Stimulated activated naive CD4-positive, alpha-beta T cell treated with Interleukin-2 at 50 U/mL for 16 hours (primary cell): ENCODE results near the gene CEP170.

ENCODE experiments used
- DNase-seq: peaks from one replicate; lab custom pipeline; 2025; lab: John Stamatoyannopoulos, UW

Gene CEP170

DNA sequence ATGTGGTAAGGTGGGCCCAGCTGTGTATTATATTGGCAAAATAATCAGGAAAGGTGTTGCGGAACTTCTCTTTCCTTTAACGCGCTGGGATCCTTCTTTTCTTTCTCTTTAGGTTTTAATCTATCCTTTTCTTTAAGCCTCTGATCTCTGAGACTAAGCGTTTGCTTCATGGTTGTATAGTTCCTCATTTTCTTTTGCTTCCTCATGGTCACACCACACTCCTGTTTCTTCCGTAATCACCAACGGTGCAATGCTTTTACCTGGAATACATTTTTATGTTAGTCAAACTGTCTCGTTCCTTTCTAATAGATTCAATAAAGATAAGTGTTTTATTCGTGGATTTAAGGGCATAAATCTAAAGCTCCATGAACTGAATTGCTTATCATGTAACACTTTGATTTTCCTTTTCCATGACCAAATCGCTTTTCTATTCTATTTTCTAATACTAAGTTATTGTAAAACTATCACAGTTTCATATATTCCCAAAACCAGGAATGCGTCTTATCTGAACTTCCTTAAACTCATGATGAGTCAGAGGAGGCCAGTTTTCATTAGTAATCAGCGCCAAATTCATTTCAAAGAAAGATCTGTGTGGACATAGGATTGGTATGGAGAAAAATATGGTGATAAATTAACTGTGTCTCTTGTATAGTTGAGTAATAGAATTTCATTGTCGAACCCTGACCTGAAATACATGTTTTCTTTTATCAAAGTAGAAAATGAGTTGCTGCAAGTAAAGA lies 13.0 kb upstream of the CEP170 start:
- DNase-seq = no peak

DNA sequence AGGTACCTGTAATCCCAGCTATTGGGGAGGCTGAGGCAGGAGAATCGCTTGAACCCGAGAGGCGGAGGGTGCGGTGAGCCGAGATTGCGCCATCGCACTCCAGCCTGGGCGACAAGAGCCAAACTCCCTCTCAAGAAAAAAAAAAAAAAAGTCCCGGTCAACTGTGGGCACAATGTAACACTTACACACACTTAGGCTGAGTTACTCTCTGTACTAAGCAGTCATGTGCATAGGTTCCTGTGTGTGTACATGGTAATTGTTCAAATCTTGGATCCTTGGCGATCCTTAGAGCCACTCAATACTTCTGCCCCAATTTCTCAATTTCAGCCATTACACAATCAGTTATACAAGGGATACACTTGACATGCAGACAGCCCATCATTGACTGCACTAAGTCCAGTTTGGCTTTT lies 12.4 kb upstream of the CEP170 start:
- DNase-seq = no peak

DNA sequence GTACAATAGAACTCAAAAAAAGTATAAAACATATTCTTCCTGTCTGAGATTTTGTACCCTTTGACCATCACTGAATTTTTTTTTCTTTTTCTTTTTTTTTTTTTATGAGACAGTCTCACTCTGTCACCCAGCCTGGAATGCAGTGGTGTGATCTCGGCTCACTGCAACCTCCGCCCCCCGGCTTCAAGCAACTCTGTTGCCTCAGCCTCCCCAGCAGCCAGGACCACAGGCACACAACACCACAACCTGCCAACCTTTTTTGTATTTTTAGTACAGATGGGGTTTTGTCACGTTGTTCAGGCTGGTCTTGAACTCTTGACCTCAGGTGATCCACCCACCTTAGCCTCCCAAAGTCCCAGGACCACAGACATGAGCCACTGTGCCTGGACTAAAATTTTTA lies 11.2 kb upstream of the CEP170 start:
- DNase-seq = no peak

DNA sequence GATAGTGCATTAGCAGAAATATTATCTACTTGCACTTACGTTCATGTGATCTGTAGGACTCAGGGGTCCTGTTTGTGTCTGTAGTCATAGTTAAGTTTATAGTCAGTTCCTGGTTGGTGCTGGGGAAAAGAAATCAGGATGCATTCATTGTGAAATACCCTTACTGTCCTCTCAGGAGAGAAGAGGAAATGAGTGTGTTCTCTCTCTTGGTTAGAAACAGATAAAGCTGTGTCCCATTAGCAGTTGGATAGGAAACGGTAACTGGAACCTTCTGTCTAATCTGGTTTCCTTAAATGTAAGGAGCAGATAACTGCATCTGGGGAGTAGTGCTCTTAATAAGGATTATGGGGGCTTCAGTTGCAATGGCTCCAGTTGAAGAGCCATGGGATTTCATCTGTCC lies 9.6 kb upstream of the CEP170 start:
- no peak for DNase-seq

DNA sequence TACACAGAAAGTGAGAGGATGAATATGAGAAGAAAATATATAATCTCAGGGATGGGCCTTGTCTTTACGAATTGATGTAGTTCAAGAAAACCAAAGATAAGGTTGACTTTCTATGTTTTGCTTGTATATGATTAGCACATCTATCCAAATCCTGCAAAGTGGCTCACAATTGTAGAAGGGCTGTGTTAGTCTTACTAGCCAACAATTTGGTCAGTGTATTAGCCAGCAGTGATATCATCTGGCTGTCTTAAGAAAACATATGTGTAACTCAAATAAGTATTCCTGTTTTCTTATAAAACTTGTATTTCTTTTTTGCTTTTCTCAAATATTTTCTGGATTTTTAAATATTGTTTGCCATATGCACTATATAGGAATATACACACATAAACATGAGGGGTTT lies 6.3 kb upstream of the CEP170 start:
- no peak for DNase-seq

DNA sequence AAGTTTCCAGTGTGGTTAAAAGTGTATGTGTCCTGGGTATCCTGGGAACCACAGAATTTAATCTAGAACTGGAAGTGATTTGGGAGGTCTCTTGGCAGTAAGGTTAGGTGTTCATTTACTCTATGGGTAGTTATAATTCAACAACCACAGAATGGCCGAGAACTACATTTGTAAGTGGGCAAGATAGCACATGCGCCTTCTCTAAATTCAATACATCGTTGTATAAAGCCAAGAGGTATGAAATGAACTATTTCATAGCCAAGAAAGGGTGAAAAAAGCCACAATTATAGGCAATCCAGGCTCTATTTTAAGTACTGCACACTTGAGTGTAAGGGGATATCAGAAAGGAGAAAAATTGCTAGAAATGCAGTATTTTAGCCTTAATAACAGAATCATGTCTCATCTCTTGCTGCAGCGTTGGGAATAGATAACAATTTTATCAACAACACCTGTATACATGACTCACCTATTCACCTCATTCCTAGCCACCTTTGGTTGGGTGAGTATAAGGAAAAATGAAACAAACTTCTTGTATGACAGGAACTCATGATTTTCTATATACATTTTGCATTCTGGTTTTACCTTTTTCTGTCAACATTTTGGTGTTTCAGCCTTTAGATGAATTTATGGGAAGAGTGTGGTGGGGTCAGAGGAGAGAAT lies 5.3 kb upstream of the CEP170 start:
- DNase-seq = no peak

DNA sequence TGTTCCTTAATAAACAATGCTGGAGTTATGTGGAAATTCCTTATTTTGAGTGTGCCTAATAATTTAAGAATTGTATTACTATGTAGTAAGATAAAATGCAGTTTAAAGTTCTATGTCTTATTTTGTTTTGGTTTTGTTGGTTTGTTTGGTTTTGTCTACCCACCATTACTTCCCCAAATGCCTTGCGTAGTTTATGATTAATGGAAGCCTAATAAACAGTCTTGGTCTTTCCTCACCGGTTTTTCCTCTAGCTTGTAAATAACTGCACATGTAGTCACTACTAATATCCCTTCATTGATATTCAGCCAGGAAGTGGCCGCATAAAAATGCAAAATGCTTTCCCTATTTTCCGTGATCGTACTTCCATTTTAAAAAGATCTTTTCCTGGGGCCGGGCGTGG lies 3.6 kb upstream of the CEP170 start:
- DNase-seq = no peak

DNA sequence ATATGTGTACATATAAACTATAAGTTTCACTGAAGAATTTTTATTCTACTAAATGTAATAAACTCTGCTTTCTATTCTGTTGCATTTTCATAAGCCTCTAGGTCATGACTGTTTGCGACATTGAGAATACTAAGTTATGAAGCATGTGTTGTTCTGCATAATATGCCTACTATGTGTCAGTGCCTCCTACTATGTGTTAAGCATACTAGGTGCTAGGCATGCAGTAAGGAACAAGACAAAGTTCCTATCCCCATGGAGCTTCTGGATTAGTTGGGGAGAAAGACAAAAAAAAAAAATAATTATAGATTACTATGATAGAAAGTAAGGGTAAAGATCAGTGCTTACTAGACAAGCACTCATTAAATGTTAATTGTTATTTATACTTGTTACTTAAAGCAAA lies 2.1 kb upstream of the CEP170 start:
- no peak for DNase-seq

DNA sequence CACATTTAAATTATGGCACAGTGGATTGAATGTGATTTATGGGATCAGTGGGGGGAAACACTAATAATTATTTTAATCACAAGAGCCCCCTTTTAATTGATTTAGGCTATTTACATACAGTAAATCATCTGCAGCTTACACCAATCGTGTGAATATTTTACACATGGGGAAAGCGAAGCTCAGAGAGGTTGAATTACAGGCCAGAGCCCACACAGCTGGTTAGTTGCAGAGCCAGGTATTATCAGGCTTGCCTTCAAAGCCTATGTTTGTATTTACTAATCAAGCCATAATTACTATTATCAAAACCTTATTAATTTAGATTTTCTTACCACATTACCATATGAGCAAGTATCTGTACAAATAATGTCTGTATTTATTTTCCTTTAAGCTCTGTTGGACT lies 1.5 kb upstream of the CEP170 start:
- DNase-seq = no peak

DNA sequence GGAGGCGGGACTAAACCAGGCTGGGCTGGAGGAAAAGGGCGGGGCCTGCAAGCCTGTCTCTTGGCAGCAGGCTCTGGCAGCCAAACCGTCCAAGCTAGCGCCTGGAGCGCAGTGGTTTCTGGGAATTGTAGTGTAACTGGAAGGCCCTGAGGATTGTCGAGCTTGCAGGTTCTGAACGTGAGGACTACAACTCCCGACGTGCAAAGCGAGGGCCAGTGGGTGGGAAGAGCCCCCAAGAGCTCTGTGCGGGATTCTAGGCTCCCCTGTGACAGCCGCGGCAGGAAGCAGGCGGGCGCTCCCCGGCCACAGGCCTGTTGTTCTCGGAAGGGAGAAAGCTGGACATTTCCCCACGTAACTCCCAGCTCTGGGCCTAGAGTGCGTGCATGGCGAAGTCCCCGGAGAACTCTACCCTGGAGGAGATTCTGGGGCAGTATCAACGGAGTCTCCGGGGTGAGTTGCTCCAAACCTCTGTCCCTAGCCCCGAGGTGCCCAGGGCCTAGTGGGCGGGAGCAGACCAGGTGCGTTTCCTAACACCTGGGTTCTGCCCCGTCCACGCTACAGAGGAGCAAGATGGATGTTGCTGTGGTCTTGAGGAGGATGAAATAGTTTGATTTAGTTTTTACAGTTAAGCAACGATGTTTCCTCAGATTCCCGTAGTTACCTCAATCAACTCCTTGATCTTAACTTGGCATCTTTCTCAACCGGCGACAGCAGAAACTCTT lies 871 bp upstream of the CEP170 start, which contains the start of gene SDCCAG8:
SDCCAG8 (plus strand) TSS at position 251 of the 722 bp plus-strand sequence; CDS start at position 384, 133 bp downstream.
- peak; percentile 91 for DNase-seq

DNA sequence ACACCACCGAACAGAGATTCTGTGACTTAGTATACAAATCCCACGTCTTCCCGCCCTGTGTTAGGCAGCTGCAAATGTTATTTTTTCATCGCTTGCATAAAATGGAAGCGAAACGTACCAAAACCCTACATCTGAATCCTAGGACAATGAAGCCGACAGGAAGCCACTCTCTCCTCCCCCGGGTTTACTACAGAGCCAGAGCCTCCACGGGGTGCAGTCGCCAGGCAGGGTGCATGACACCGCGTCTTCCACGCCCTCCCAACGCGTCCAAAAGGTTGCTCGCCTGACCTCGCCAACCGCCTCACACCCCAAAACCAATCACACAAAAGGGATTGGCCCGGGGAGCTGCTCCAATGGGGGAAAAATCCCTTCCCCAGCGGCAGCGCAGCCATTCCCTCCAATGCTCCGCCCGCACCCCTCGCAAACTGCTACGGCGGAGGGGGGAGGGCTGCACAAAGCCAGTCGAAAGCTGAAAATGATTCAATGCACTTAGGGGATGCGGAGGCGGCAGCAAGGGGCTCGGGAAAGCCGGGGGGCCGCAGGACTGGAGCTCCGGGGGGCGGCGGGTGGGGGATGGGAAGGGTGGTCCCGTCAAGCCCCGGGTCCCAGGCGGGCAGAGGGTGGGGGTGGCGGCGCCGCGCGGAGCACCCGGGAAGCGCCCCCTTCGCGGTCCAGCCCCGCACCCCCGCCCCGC lies 701 bp downstream of the CEP170 start:
- DNase-seq = peak; percentile 68

DNA sequence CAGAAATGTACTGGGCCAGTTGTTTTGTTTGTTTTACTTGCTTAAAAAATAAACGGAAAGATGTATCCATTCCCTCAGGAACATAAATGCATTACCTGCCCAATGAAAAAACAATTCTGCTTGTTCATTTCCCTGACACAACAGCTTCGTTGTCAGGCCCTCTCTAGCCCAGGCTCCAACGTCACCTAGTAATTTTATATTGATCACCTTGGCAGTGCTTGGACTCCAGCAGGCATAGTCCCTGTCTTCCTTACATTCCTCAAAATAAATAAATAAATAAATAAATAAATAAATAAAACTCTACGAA lies 1.2 kb downstream of the CEP170 start:
- DNase-seq = no peak

DNA sequence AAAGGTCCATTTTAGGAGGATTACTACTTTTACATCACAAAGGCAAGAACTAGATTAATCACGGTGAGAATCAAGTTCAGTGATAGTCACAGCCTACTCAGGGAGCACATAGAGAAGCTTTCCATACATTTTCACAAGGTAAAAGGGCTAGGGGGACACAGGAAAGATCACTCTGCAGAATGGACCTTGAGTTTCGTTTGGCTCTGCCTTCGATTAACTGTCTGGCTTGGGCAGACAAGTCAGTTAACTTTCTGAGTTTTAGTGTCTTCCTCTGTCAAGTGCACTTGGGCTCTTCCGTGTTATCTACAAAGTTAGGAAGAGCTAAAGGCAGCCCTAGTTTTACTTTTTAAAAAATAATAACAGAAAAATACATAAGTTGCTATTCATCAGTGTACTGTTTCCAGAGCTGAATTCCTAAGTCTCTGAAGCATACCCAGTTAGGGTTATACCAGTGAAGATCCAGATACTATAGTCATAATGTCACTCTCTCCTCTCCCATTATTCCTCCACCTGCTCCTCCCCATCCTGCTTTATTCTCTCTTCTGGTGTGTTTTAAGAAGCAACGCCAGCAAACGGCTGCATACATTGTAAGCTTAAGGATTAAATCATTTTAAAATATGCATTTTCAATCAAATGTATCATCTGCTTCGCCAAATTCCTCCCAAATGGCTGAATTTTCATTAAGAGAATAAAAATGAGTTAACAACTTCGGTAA lies 1.7 kb downstream of the CEP170 start:
- no peak for DNase-seq

DNA sequence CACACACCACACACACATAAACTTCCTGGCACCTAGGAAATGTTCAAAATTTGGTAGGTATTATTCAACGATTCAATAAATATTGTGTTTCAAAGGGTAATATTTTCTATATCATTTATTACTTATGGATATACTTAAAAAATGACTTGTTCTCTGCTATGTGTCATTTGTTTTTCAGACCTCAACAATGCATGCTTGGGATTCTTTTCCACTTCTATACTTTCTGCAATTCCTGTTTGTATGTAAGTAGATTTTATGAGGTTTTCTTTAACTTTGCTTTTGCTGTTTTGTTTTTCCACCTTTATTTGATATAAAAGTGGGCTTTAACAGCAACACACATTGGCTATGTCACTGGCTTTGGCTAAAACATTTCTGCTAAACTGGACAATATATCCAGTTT lies 3.5 kb downstream of the CEP170 start:
- no peak for DNase-seq

DNA sequence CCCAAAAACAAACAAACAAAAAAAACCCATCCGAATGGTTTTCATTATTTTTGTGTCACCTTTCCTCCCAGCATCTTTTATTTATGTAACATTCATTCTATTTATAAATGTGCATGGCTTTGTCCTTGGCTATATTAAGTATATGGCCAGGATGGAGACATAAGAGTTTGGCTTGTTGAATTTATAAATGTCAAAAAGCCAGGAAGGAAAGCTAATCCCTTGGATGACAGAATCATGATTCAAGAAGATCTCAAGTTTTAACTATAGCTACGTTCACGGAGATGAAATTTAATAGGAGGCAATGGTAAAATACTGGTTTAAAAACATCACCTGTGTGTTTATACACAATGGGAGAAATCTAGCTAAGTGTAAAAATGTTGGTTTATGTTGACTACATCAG lies 5.0 kb downstream of the CEP170 start:
- DNase-seq = no peak

DNA sequence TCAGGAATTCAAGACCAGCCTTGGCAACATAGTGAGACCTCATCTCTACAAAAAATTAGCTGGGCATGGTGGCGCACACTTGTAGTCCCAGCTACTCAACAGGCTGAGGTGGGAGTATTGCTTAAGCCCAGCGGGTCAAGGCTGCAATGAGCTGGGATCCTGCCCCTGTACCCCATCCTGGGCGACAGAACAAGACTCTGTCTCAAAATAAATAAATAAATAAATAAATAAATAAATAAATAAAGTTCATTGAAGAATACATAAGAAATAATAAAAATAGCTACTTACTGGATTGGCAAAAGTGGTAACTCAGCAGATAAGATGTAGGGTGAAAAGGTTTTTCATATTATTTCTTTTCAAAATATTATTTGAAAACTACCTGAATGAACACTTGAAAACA lies 5.9 kb downstream of the CEP170 start:
- DNase-seq = no peak

DNA sequence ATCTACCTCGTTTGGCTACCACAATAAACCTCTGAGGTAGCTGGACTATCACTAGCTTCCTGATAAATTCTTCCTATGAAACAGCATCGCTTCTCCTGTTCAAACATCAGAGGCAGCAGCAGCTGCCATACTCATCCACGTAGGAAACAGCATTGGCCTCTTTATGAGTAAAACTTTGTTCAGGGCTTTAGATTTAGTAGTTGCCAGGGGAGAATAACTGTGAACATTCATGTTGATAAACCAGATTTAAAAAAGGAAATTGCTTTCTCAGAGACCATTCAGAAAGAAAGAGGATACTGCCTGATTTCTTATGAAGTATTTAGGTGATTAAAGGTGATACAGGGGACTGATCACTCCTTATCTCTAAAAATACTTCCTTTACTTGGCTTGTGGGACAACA lies 7.2 kb downstream of the CEP170 start:
- DNase-seq = no peak

DNA sequence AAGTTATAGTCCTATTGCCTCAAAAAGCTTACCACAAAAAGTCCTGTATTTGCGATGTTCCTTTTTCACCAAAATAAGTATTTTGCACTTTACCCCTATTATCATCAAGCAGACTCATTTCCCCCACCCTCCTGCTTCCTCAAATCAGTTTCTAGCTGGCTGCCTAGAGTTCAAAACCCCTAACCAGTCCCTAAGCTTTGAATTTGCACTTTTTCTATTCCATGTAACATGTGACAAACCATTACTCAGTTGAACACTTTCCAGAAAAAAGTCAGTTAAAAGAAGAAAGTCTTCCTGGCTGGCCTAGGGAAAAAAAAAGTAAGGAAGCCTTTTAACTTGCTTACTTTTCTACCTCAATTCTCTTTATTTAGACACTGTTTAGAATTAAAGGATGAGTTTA lies 8.2 kb downstream of the CEP170 start:
- no peak for DNase-seq

DNA sequence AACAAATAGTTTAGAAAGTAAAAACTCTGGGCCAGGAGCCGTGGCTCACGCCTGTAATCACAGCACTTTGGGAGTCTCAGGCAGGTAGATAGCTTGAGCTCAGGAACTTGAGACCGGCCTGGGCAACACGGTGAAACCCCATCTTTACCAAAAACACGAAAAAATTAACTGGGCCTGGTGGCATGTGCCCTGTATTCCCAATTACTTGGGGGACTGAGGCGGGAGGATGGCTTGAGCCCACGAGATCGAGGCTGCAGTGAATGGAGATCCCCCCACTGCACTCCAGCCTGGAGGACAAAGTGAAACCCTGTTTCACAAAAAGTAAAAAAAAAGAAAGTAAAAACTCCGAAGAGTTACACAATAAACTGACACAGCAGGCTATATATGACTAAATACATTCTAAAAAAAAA lies 10.6 kb downstream of the CEP170 start:
- no peak for DNase-seq

DNA sequence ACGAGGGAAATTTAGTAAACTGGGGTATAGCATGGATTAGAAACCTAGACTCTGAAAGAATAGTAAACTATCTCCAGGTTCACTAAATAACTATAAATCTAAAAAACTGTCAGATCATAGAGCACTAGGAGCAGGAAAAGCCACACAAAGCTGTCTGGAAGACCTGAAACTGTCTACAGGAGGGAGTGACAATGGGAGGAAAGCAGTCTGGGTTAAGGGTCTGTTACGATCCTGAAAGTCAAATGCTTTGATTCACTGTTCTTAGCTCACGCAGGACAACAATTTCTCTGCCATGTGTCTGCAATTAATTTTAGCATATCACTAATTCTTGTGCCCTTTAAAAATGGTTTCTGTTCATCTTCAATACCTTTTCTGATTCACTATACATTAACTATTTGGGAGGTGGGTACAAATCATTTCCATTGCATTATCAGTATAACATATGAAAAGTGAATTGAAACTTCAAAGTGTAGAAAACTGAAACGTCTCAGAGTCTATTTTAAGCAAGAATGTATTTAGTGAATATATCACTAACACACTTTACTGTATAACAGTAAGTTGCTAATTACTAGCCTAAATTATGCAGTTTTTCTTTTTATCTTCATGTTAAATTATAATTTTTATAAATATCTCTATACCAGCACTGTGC lies 18.4 kb downstream of the CEP170 start:
- DNase-seq = no peak

DNA sequence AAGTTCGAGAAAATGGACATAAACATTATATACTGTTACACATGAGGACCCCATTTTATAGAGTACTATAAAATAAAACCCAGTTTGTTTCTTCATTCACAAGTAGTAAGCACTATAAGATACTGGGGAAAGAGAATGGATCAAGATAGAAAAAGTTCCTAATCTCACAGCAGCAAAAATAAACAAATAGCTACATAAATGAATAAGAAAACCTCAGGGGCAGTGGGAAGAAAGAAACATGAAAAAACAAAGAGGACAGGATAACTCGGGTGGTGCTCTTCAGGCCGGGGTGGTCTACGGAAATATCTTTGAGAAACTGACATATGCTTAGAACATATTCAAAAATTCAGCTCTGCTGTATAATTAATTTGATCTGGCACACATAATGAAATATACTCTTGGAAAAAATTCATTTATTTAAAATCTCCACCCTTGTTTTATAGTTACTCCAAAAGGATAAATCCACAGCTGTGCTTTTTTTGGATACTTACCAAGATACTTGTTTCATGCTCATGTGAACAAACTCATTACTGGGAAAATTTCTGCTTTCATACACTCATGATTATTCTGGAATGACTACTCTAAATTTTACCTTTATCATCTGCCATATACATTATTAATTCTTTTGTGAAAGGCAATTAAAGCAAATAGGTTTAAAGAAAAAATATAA lies 20.0 kb downstream of the CEP170 start:
- DNase-seq = no peak
